GM19099 (cell line): ENCODE data around the gene MAST3.

ENCODE experiments used
- POLR2A ChIP-seq: IDR thresholded peaks from 3 replicates; pipeline ENCODE4 v1.6.1; 2011; ENCODE audit warnings: low read depth; ENCODE audit not compliant: insufficient read length; ENCODE audit errors: extremely low read depth

Gene MAST3

GRCh38 chr19:18097217-18097992, at the start of gene MAST3:
Gene MAST3 (plus strand): TSS chr19:18097778. CDS start chr19:18097793, 15 bp downstream.
- peak; percentile 75 for TF ChIP-seq POLR2A

- TF ChIP-seq POLR2A, result no peak
These were observed 48.2 kb upstream of the MAST3 start for GRCh38 chr19:18049385-18049784.

GRCh38 chr19:18051887-18052286, 45.7 kb upstream of the MAST3 start:
- TF ChIP-seq POLR2A, result no peak

- no peak for TF ChIP-seq POLR2A
These were observed 43.9 kb upstream of the MAST3 start for GRCh38 chr19:18053576-18054219.

GRCh38 chr19:18055967-18056366, 41.6 kb upstream of the MAST3 start:
- TF ChIP-seq POLR2A, result no peak

GRCh38 chr19:18057557-18057956, 40.0 kb upstream of the MAST3 start:
- no peak for TF ChIP-seq POLR2A

GRCh38 chr19:18058208-18059009, 39.2 kb upstream of the MAST3 start:
- TF ChIP-seq POLR2A, result no peak

- TF ChIP-seq POLR2A, result no peak
These were observed 38.3 kb upstream of the MAST3 start for GRCh38 chr19:18059297-18059696.

GRCh38 chr19:18059902-18060301, 37.7 kb upstream of the MAST3 start:
- TF ChIP-seq POLR2A, result no peak

GRCh38 chr19:18060472-18060871, 37.1 kb upstream of the MAST3 start:
- no peak for TF ChIP-seq POLR2A

GRCh38 chr19:18062028-18062427, 35.5 kb upstream of the MAST3 start:
- TF ChIP-seq POLR2A, result no peak

GRCh38 chr19:18063463-18063862, 34.1 kb upstream of the MAST3 start:
- no peak for TF ChIP-seq POLR2A

- TF ChIP-seq POLR2A, result no peak
These were observed 32.4 kb upstream of the MAST3 start for GRCh38 chr19:18065173-18065495.

GRCh38 chr19:18068395-18068794, 29.2 kb upstream of the MAST3 start:
- no peak for TF ChIP-seq POLR2A

GRCh38 chr19:18069383-18069782, 28.2 kb upstream of the MAST3 start:
- no peak for TF ChIP-seq POLR2A

GRCh38 chr19:18070181-18070580, 27.4 kb upstream of the MAST3 start:
- TF ChIP-seq POLR2A, result no peak
